GM18505 (cell line): Measurements from ENCODE around the gene DLEC1.
"Not testable (repeated sequence)": the region's sequence is repeated elsewhere in the genome, so short reads cannot be mapped to it uniquely, and the experiment has no call there.

Experiments used
- ATAC-seq: cut with Tn5 transposase; IDR thresholded peaks from one replicate; pipeline ENCODE4 v1.9.1; 2021; ENCODE audit not compliant: unreplicated experiment
- POLR2A ChIP-seq: IDR thresholded peaks from 4 replicates; pipeline ENCODE4 v1.6.1; 2011; ENCODE audit warnings: borderline replicate concordance; ENCODE audit not compliant: insufficient read depth, insufficient read length; ENCODE audit errors: extremely low read depth

Gene DLEC1

DNA sequence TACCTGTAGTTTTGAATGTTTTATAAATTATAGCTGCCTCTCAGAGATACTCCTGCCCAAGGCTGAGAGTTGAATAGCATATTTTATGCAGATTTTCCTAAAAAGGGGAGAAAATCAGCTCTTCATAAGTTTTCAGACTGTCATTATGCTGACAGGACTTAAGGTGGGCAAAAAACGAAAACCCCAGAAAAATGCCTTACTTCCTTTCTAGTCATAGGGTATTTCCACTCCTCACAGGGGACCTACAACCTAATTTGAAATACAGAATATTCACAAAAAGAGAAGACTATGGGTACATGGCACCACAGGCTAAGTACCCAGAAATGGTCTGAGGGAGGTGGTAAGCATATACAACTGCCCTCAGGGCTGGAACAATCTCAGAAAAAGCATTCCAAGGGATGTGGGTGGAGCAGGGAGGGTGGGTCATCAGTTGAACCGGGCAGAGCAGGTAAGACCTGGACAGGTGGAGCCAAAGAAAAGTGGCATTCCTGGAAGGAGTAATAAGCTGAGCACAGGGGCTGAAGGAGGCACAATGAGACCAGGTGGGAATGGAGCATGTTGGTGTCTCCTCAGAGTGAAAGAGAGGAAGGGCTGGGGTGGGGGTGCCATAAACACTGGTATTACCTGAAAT lies 115.7 kb downstream of the DLEC1 start:
- no peak for TF ChIP-seq POLR2A
- ATAC-seq, result no peak

DNA sequence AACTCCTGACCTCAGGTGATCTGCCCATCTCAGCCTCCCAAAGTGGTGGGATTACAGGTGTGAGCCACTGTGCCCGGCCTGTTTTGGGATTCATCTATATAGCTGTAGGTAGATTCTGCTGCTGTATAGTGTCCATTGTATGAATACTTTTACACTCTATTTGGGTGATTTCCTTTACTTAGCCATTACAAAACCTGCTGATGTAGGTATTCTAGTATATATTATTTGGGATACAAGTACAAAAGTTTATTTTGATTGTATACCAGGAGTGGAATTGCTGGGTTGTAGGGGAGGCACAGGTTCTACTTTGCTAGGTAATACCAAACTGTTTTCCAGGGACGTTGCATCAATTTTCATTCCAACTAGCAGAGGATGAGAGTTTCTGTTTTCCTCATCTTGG lies 116.8 kb downstream of the DLEC1 start:
- no peak for ATAC-seq
- TF ChIP-seq POLR2A, result no peak

DNA sequence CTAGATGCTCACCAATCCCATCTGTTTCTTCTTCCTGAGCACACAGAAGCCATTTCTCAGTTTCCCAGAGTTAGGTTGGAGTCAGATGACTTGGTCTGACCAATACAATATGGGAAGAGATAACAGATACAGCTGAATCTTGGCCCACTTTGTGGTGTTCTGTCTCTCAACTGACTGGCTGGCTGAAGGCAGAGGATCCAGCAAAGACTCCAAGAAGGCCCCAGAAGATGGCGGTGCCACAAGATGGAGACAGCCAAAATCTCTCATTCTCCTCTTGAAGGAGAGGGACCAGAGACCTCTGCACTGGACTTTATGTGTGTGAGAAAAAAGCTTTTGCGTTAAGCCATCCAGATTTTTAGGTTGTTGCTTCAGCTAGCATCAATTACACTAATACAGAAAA lies 118.1 kb downstream of the DLEC1 start:
- no peak for ATAC-seq
- no peak for TF ChIP-seq POLR2A

DNA sequence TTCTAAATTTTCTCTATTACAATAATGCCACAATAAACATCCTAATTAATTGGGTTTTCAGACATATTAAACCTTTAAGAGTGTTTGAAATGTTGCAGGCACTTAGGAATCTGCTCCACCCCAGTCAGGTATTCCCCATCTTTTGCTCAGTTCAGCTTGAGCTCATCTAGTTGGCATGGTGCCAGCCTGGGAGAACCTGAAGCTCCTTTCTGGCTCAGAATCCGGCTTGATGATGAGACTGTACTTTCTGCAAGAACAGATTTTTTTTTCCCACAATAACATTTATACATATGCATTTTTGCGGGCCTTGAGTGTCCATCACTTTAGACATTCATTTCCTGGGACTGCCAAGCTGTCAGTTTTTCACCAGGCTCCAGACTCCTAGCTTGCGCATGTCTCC lies 118.6 kb downstream of the DLEC1 start:
- TF ChIP-seq POLR2A, result no peak
- no peak for ATAC-seq

DNA sequence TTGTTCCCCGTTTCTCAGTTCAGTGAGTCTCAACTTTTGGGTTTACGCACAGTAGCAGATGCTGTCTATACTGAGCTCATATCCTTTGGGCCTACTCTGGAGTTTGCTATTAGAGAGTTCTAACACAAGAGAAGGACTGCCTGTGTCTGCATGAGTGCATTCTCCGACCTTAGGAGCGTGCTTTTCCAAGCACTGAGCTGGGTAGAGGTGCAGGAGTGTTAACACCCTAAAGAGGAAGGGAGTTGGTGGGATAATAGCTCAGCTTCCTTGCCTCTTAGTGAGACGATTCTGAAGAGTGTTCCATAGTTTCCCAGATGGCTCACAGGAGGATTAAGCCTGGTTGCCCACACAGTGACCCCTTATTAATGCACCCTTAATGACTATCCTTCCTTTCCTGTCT lies 119.5 kb downstream of the DLEC1 start:
- no peak for ATAC-seq
- TF ChIP-seq POLR2A, result no peak

DNA sequence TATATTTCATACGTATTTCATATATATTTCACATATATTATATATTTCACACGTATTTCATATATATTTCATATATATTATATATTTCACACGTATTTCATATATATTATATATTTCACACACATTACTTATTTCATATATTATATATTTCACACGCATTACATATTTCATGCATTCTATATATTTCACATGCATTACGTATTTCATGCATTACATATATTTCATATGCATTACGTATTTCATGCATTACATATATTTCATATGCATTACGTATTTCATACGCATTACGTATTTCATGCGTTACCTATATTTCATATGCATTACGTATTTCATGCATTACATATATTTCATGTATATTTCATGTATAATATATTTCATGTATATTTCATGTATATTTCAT lies 121.7 kb downstream of the DLEC1 start:
- ATAC-seq, result not testable (repeated sequence)

DNA sequence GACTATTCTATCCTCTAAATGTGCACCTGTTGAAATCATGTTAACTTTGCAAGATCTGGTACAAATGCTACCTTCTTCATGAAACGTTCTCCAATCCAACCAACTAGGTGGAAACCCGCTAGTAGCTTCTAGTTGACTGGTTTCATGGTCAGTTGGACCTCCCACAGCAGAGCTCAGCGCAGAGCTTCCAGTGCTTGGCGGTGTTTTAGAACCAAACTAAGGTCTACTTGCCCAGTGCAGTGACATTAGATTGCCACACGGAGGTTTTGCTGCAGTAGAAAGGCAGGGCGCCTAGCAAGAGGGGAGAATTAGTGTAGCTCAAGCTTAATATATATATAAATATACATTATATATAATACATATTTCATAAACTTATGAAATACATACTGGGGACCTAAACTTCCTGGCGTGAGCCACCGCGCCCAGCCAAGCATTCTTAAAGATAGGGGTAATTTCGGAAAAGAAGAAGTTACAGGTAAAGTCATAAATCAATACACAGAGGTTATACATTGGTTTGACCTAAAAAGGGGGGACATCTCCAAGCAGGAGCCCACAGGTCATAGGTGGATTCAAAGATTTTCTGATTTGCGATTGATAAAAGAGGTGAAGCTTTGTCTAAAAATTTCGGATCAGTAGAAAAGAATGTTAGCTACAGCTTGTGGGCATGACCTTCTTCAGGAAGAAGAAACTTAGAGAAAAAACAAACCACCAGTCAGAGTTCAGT lies 124.3 kb downstream of the DLEC1 start:
- ATAC-seq, result no peak
- TF ChIP-seq POLR2A, result no peak

DNA sequence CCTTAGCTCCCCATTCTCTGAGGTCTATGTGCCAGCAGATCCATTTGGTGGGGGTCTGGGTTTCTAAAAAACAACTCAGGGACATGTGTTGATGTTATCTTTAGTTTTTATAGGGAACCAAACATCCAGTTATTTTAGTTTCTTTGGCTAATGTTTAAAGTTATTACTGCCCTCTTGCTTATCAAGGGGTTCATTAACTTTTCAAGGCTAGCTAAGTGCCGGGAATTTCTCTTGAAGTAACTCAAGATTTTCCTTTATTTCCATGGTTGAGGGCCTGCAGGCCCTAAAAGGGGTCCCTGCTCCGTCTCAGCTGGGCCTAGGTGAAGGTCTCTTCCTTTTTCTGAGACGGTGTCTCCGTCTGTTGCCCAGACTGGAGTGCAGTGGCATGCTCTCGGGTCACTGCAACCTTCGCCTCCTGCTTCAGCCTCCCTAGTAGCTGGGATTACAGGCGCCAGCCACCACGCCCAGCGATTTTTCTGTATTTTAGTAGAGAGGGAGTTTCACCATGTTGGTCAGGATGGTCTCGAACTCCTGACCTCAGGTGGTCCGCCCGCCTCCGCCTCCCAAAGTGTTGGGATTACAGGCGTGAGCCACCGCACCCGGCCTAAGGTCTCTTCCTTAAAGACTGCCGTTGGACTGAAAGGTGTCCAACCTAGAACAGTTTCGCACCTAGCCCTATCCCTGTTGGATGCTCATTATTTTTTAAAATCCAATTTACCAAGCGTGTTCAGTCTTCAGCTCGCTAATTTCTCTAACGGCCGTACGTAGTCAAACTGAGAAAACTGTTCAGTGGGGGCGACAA lies 125.0 kb downstream of the DLEC1 start:
- TF ChIP-seq POLR2A, result no peak
- no peak for ATAC-seq

DNA sequence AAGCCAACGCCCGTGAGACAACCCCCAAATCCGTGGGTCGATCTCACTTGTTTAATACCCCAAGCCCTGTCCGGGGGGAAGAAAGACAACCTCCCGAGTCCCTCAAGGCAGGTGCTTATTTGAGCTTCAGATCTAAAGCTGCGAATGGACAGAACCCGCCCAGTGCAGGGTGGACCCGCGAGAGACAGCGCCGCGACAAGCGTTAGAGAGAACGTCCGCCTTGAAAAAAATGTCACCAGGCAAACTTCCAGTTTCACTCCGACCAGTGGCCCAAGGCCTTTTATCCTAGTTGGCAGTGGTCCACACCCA lies 125.6 kb downstream of the DLEC1 start:
- ATAC-seq, result peak; percentile 12
- TF ChIP-seq POLR2A, result no peak

DNA sequence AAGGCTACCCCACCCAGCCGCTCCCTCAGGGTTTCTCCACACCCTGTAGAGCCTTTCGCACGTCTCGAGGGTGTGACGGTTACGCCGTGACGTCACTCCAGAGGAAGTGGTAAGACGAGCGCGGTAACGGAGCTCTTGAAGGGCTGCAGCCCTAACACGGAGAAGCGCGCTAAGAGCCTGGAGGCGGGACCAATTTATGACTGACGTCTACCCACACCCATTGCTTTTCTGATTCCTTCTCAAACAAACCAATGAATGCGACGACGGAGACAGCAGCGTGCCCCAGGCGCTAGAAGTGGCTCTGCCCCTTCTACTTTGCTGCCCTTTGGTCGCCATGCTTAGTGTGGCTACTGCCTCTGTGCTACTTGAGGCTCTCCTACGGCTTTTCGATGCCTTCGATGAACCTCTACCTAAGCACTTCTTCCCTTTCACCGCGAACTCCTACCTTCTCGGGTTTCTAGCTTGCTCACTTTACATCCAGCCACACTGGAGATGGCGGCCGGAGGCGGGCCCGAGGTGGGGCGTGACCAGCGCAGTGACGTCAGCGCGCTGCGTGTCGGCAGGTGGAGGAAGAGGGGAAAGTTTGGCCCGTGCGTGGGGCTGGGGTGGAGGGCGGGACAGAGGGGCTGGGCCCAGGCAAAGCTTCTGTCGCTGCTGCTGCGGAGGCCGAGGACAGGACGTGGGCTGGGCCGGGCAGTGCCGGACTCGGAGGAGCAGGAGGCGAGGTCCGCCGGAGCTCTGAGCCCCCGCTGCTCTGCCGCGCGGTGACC lies 126.1 kb downstream of the DLEC1 start, which contains the start of gene OXSR1:
OXSR1 (plus strand) TSS at position 586 of the 770 bp plus-strand sequence. CDS start 340 bp downstream, outside the sequence.
- peak; percentile 89 for ATAC-seq

DNA sequence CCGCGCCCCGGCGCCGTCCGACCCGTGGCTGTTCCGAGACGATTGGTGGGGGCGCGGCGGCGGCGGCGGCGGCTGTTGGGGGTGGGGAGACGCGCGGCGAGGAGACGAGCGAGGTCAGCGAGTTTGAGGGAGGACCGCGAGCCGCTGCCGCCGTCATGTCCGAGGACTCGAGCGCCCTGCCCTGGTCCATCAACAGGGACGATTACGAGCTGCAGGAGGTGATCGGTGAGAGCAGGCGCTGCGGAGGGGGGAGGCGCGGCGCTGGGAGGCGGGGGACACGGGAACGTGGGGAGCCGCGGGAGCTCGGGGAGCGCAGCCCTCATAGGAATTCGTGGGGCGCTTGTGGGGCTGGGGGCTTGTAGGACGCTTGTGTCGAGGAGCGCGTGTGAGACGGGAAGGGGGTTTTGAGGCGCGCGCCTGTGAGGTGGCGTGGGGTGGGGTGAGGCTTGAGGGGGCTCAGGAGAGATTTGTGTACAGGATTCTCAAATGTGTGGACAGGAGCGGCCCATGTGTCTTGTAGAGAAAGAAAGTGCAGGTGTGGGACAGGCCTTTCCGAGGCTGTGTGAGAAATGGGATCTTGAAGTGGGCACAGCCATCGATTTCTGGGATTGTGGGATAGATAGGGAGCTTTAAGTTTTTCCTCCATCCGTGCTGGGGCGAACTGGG lies 126.8 kb downstream of the DLEC1 start:
- ATAC-seq, result no peak
- TF ChIP-seq POLR2A, result no peak

More for the DNA sequence above, 126.1 kb downstream of the DLEC1 start, which contains the start of gene OXSR1:
- peak; percentile 82 for TF ChIP-seq POLR2A

DNA sequence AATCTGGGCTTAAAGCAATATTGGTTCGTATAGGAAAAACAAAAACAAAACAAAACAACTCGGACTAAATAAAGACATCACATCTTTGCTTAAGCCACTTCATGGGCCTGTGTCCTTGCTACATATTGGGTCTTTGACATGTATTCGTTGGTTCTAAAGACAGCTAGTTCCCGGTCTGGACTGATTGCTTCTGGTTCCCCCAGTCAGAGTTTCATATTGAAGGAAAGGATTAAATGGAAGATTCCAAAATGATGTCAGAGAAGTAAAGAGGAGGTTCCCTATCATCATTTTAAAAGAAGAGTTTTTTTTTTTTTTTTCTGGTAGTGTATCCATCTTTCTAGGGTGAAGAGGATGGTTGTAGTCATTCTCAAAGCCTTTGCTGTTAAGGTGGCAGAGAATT lies 128.6 kb downstream of the DLEC1 start:
- no peak for TF ChIP-seq POLR2A
- no peak for ATAC-seq
